Measurements from ENCODE around the gene ZDHHC20.

GRCh38 chr13:21330126-21330861 lies 128.8 kb downstream of the ZDHHC20 start:
- no peak for TF ChIP-seq BHLHE40 (IDR thresholded peaks at IDR 0.05; ENCODE audit: borderline replicate concordance)
- no peak for TF ChIP-seq ARNT (IDR thresholded peaks at IDR 0.05)
- TF ChIP-seq LEF1 (IDR thresholded peaks at IDR 0.05; ENCODE audit: borderline replicate concordance), result no peak
- TF ChIP-seq HDGF (IDR thresholded peaks at IDR 0.05; ENCODE audit: borderline replicate concordance), result no peak
- no peak for TF ChIP-seq SP1 (IDR thresholded peaks at IDR 0.05)

All from HEK293T (cell line).